Spleen (tissue), 11 donors: Measurements from ENCODE around the gene APP. TPM values are rescaled to one million over a fixed set of nuclear protein-coding genes. Genes with fewer than 3 reads are reported as not detected.
"Not testable (repeated sequence)": the region's sequence is repeated elsewhere in the genome, so short reads cannot be mapped to it uniquely, and the experiment has no call there.

Experiments
- DNase-seq: peaks from one replicate; pipeline ENCODE4 v3.0.0-alpha.2; 2020
- H3K27ac ChIP-seq, 8 donors: fragments of 200-600 bp; sonication (generic) in 7 of 8; 1 replicate in 4 of 8; 2 replicates in 4 of 8; pipeline versions ENCODE4 v1.5.0 to v1.8.0; 2016 to 2021; ENCODE audit warnings: inconsistent platforms in 4 of 8, mild to moderate bottlenecking in 4 of 8, moderate library complexity in 1 of 8
- H3K27me3 ChIP-seq, 7 donors: fragments of 200-600 bp; sonication (generic) in 6 of 7; replicated peaks in 1 of 7; 1 replicate in 4 of 7; 2 replicates in 3 of 7; pipeline versions ENCODE4 v1.5.0 to v1.8.0; 2016 to 2021; ENCODE audit warnings: inconsistent platforms in 3 of 7, mild to moderate bottlenecking in 1 of 7
- H3K36me3 ChIP-seq, 6 donors: fragments of 200-600 bp; sonication (generic) in 5 of 6; 1 replicate in 4 of 6; 2 replicates in 2 of 6; pipeline versions ENCODE4 v1.5.0 to v1.8.0; 2016 to 2021; ENCODE audit warnings: inconsistent platforms in 2 of 6
- H3K4me1 ChIP-seq, 6 donors: fragments of 200-600 bp; sonication (generic) in 5 of 6; 1 replicate in 3 of 6; 2 replicates in 3 of 6; pipeline versions ENCODE4 v1.5.0 to v1.8.0; 2016 to 2021; ENCODE audit warnings: inconsistent platforms in 3 of 6
- H3K4me3 ChIP-seq, 8 donors: fragments of 200-600 bp; sonication (generic) in 7 of 8; 1 replicate in 4 of 8; 2 replicates in 4 of 8; pipeline versions ENCODE4 v1.5.0 to v1.8.0; 2016 to 2021; ENCODE audit warnings: inconsistent platforms in 4 of 8, mild to moderate bottlenecking in 4 of 8, moderate library complexity in 2 of 8
- H3K9me3 ChIP-seq, 8 donors: fragments of 200-600 bp; sonication (generic) in 7 of 8; 1 replicate in 4 of 8; 2 replicates in 4 of 8; pipeline versions ENCODE4 v1.5.0 to v1.8.0; 2016 to 2021; ENCODE audit warnings: inconsistent platforms in 4 of 8
- POLR2A ChIP-seq, 3 donors: fragments of 450-650 bp; IDR thresholded peaks; one replicate each; pipeline ENCODE4 v1.5.1; 2017; ENCODE audit warnings: antibody characterized with exemption in 3 of 3, mild to moderate bottlenecking in 1 of 3
- POLR2AphosphoS5 ChIP-seq, 3 donors: sonication (generic); formaldehyde crosslinking; IDR thresholded peaks; one replicate each; pipeline ENCODE4 v1.5.1; 2017; ENCODE audit warnings: antibody characterized with exemption in 3 of 3
- WGBS, 5 donors: extraction: QIAGEN DNeasy Blood & Tissue Kit in 3 of 5; methylation state at CpG; one replicate each; pipeline versions ENCODE4 v1.1.5 to v1.1.7; 2013 to 2018; 5-methylcytosine and 5-hydroxymethylcytosine counted together
- intact Hi-C: fragments of 100-400 bp; cut with DNase I; formaldehyde crosslinking; loops from one replicate; pipeline ENCODE4 v1.15.0; 2023; ENCODE audit warnings: low total_unique reads
- polyA plus RNA-seq, 3 donors: library from polyadenylated mRNA; stranded (reverse); fragments of 200-250 nt; gene quantifications; one replicate each; pipeline ENCODE4 v1.2.1, GENCODE V29; 2013
- total RNA-seq, 7 donors: library from RNA; depleted of rRNA in 3 of 7; stranded (reverse); fragments of >200 nt in 3 of 7; fragmentation: NEBNext Ultra II Directional in 4 of 7; extraction: Animal tissue kit (Norgen Biotek cat#: 25700) in 4 of 7; gene quantifications; one replicate each; pipeline versions ENCODE4 v1.1.0 to v1.2.1, GENCODE V29; 2016 to 2021
- TF ChIP-seq, protein P1 (sequence below), 11 experiments: fragments of 200-600 bp in 7 of 11; fragments of 450-650 bp in 4 of 11; sonication (generic) in 4 of 11; IDR thresholded peaks in 8 of 11; conservative IDR thresholded peaks in 3 of 11; 1 replicate in 7 of 11; 2 replicates in 4 of 11; pipeline versions ENCODE4 v1.4.0 to v1.8.0; 2016 to 2021; ENCODE audit warnings: antibody characterized with exemption in 11 of 11, inconsistent platforms in 4 of 11, mild to moderate bottlenecking in 1 of 11
- donor health status: healthy with polysubstance abuse.
- donor health status: DM: no; HTN: no; CAD: no; lungs with moderate emphysema.
- donor health status: DM: no; HTN: no; CAD: no.
- donor health status: Bipolar disorder and iron deficiency.
- donor health status: healthy.
- donor health status: DM: no; HTN: no; CAD: no.
- donor health status: DM: yes; HTN: yes; CAD: no.

The APP gene
- total and polyA plus RNA-seq, 10 donors, result 25.3 to 398 (median 282) TPM

DNA sequence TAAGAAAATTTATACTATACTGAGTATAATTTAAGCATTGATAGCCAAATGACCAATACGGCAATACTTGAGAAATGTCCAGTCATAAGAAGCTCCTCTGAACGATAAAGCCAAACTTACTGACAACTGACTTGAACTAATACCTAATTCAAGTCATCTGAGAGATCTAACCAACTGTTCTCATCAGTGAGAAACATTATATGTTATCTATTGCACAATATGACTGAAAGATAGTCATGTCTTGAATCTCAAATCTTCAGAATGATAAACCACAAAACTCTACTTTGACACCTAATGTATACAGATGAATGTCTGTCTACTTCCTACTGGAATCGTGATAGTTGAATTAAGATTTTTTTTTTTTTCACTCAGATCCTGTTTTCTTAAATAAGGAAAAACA lies 39.0 kb downstream of the APP start:
- H3K36me3 ChIP-seq, result no peaks in the 10 kb centered on the region
- H3K27ac ChIP-seq, result no peak overlapping the region
- 68 to 80% (median 73%) methylated on average over 3 of the region's 3 CpGs for WGBS, 5 donors

DNA sequence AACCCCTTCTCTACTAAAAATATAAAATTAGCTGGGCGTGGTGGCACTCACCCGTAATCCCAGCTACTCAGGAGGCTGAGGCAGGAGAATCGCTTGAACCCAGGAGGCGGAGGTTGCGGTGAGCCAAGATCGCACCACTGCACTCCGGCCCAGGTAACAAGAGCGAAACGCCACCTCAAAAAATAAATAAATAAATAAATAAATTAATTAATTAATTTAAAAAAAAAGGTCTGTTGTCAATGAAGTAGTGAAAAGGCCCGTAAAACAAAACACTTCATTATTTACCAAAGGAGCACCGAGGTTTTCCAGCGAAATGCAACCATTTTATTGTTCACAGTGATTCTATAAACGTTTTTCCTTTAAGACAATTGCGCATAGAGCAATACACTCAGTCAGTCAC lies 39.5 kb downstream of the APP start:
- H3K4me3 ChIP-seq, H3K36me3 ChIP-seq, intact Hi-C loops, H3K27me3 ChIP-seq, DNase-seq, H3K27ac ChIP-seq, H3K9me3 ChIP-seq: not testable (repeated sequence)
- peaks cover 0 to 34% (median 11%) of the 10 kb centered on the region in 6 donors for H3K4me1 ChIP-seq
- WGBS, 5 donors, result 87 to 91% (median 90%) methylated on average over 14 of the region's 14 CpGs

More for the DNA sequence above, 39.0 kb downstream of the APP start:
- peaks cover 0 to 39% (median 13%) of the 10 kb centered on the region in 6 donors for H3K4me1 ChIP-seq
- no peak for TF ChIP-seq POLR2A (IDR thresholded peaks at IDR 0.05)
- TF ChIP-seq, protein P1, sequence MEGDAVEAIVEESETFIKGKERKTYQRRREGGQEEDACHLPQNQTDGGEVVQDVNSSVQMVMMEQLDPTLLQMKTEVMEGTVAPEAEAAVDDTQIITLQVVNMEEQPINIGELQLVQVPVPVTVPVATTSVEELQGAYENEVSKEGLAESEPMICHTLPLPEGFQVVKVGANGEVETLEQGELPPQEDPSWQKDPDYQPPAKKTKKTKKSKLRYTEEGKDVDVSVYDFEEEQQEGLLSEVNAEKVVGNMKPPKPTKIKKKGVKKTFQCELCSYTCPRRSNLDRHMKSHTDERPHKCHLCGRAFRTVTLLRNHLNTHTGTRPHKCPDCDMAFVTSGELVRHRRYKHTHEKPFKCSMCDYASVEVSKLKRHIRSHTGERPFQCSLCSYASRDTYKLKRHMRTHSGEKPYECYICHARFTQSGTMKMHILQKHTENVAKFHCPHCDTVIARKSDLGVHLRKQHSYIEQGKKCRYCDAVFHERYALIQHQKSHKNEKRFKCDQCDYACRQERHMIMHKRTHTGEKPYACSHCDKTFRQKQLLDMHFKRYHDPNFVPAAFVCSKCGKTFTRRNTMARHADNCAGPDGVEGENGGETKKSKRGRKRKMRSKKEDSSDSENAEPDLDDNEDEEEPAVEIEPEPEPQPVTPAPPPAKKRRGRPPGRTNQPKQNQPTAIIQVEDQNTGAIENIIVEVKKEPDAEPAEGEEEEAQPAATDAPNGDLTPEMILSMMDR (IDR thresholded peaks at IDR 0.05 in 8 of 11, conservative IDR thresholded peaks at IDR 0.05 in 3 of 11), result no peak
- TF ChIP-seq POLR2AphosphoS5 (IDR thresholded peaks at IDR 0.05), result no peak
- DNase-seq, result no peak
- no peaks in the 10 kb centered on the region for H3K9me3 ChIP-seq
- no peak overlapping the region for H3K4me3 ChIP-seq
- no peaks in the 10 kb centered on the region for H3K27me3 ChIP-seq
- intact Hi-C loops, result no loop called here

DNA sequence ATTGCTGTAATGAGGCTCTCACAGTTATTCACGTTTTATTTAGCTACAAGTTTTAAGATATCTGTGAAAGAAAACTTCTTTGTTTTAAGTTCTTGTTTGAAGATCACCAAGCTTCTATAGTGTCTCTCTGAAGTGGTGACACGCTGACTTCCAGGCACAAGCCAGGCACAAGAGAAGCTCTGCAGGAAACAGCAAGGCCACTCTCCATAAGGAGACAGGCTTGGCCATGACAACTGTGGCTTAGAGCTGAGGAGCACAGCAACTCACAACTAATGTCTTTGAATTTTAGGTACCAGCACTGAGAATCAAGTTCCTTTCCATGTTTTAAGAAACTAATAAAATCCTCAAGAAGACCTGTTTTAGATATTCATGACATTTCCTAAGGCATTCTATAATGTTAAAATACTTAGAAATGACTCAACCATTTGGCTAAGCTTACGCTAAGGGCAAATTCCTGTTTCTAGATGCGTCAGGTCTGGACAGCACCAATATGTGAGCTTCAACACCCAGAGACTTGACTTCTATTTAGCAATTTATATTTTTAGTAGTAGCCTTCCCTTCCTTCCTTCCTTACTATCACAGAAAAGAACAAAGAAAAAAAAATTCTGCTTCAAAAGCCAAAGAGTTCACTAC lies 40.2 kb downstream of the APP start:
- TF ChIP-seq POLR2A (IDR thresholded peaks at IDR 0.05), result no peak
- Histone ChIP-seq H3K9me3 (no peaks in the 10 kb centered on the region), H3K36me3 (no peaks in the 10 kb centered on the region), H3K27ac (peak overlapping the region in 1 of 8 donors; percentile 26), H3K4me3 (no peak overlapping the region), H3K27me3 (no peaks in the 10 kb centered on the region), H3K4me1 (peaks cover 0 to 39% (median 11%) of the 10 kb centered on the region in 6 donors)
- intact Hi-C loops, result no loop called here
- whole genome bisulfite sequencing, 5 donors, result 53 to 71% (median 61%) methylated on average over 4 of the region's 4 CpGs
- DNase-seq, result no peak

DNA sequence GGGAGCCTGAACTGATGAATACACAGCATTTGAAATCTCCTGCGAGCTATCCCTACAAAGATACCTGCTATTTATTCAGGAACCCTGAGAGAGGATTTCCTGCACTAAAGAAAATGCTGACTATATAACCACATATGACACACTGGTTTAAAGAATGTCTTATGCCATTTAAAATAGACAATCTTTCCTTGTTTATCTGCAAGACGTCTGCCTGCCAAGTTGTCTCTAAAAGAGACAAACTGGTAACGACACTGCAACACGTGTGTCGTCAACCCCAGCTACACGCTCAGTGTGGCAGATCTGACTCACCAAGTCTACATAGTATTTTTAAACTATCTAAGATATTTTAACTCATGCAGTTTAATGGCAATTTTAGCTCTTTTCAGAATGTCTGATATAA lies 42.7 kb downstream of the APP start:
- H3K36me3 ChIP-seq, result no peaks in the 10 kb centered on the region
- peaks cover 0 to 57% (median 18%) of the 10 kb centered on the region in 6 donors for H3K4me1 ChIP-seq
- intact Hi-C loops, result no loop called here
- H3K4me3 ChIP-seq, result no peak overlapping the region
- no peaks in the 10 kb centered on the region for H3K27me3 ChIP-seq
- WGBS, 5 donors, result 56 to 79% (median 65%) methylated on average over 6 of the region's 6 CpGs
- H3K9me3 ChIP-seq, result no peaks in the 10 kb centered on the region
- no peak for DNase-seq
- peak overlapping the region in 1 of 8 donors; percentile 4 for H3K27ac ChIP-seq
- TF ChIP-seq POLR2A (IDR thresholded peaks at IDR 0.05) (no peak), POLR2AphosphoS5 (IDR thresholded peaks at IDR 0.05) (no peak)
- TF ChIP-seq, protein P1 (IDR thresholded peaks at IDR 0.05 in 8 of 11, conservative IDR thresholded peaks at IDR 0.05 in 3 of 11), result no peak

DNA sequence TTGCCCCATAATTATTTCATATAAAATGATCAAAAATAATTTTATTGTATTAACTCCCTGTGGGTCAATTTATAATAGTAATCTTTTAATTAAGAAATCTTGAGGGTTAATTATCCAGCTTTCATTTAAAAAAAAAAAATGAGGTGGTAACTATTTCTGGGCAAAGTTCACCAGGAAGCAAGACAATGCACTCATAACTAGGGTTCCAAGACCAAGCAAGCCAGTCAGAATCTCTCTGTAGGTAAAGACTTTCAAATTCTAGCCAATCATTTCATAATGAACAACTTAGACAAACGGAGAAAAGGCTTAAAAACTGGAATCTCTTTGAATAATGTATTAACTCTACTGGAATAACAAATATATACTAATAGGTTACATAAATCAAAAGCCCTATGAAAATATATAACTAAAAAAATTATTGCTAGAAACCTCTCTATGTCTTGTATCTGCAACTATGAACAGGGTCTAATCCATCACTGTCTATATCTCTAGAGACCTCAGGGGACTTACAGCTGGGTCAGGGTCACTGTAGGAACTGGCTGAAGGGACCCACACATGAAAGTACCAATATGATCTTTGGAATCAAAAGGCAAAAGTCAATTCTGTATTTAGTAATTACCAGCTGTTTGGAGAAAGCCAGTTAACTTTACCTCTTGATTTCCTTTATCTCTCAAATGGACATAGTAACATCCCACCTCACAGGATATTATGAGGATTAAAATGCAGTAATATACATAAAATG lies 43.3 kb downstream of the APP start:
- TF ChIP-seq, protein P1 (IDR thresholded peaks at IDR 0.05 in 8 of 11, conservative IDR thresholded peaks at IDR 0.05 in 3 of 11), result no peak
- no peak for TF ChIP-seq POLR2AphosphoS5 (IDR thresholded peaks at IDR 0.05)
- no peak for TF ChIP-seq POLR2A (IDR thresholded peaks at IDR 0.05)
- Histone ChIP-seq H3K4me1 (peaks cover 0 to 58% (median 18%) of the 10 kb centered on the region in 6 donors), H3K9me3 (no peaks in the 10 kb centered on the region), H3K4me3 (no peak overlapping the region), H3K27ac (peak overlapping the region in 1 of 8 donors; percentile 4), H3K36me3 (no peaks in the 10 kb centered on the region), H3K27me3 (no peaks in the 10 kb centered on the region)
- intact Hi-C loops, result no loop called here
- DNase-seq, result no peak
- 76 to 96% (median 79%) methylated on average over 1 of the region's 1 CpG for WGBS, 5 donors
